GM19035 (cell line): ENCODE results near the gene PAX6.

ENCODE experiments used
- ATAC-seq: cut with Tn5 transposase; IDR thresholded peaks from one replicate; pipeline ENCODE4 v1.9.1; 2021; ENCODE audit not compliant: unreplicated experiment

The PAX6 gene

DNA sequence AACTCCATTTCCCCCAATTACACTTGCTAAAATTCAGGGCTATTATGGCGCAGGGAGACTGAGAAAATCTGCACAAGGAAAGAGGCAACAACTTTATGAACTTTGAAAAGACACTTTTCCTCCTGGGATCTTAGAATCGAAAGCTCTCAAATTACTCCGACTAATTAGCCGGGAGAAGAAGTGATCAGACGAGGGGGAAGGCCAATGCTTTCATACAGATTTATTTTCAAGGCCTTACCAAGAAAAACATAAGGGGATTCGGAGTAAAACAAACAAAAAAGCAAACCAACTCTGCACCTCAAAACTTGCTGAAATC, 1.6 kb downstream of the PAX6 start:
- ATAC-seq, result no peak

DNA sequence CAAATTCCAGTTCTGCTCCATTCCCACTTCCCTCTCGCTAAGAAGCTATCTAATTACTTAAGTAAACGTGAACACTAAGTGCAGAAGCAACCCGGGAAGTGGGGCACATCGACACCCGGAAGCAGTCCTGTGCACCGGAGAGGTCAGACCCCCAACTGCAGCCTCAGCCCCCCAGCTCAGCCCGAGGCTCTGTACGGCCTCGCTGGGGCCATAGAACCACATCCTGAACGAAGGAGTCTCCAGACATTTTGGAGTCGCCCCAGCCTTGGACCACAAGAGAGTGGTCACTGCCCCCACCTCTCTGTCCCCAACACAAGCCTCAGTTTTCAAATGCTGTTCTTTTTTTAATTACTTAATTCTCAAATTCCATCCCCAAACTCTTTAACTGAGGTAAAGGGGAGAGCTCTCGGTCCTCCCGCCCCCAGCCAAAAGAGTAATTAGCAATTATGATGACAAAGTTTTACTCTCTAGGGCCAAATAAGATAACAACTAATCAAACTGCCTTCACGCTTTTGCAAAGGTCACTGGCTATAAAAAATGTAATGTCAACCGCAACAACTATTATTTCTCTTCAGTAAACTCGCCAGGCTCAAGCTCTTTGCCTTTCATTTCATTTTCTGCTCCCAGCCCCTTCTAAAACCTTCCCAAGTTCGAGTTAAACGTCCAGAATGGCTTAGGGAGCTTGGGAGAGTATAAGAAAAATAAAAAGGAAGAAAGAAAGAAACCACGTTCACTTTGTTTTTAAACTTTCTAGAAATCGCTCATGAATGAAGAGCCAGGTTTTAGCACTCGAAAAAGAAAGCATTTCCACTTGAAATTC, 2.2 kb downstream of the PAX6 start:
- no peak for ATAC-seq

DNA sequence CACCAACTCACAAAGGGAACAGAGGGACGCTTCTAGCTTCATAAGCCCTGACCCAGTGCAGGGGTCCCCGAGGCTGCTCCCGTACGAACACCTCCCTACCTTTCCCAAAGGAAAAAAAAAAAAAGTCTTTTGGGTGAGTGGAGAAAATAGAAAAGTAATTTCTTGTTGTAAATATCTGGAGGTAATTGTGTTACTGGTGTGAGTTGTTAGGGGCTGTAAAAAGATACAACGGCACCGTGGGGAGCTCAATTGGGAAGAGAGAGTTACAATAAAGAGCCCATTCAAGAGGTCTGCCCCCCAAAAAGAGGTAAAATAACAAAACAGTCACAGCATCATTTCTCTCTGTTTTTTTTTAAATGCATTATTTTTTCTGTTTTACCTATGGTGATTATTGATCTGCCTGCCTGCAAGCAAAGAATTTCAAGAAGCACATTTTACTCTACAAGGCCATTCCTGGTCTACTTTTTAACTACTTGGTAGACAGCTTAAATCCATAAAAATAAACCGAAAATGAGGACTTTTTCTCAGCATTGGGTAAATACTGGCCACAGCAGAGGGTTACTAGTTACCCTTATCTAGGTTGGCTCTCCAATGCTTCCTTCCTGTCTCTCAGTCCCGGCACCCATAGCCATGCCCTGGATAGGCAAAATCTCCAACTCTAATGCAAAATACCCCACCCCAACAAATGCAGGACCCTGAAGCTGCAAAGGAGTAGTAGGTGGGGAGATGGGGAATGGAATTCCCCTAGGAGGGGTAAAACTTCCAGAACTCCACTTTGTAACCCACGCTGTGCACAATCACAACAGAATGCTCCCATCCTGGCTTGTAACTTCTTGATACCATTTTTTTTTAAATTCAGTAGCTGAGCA, 3.1 kb downstream of the PAX6 start:
- no peak for ATAC-seq

DNA sequence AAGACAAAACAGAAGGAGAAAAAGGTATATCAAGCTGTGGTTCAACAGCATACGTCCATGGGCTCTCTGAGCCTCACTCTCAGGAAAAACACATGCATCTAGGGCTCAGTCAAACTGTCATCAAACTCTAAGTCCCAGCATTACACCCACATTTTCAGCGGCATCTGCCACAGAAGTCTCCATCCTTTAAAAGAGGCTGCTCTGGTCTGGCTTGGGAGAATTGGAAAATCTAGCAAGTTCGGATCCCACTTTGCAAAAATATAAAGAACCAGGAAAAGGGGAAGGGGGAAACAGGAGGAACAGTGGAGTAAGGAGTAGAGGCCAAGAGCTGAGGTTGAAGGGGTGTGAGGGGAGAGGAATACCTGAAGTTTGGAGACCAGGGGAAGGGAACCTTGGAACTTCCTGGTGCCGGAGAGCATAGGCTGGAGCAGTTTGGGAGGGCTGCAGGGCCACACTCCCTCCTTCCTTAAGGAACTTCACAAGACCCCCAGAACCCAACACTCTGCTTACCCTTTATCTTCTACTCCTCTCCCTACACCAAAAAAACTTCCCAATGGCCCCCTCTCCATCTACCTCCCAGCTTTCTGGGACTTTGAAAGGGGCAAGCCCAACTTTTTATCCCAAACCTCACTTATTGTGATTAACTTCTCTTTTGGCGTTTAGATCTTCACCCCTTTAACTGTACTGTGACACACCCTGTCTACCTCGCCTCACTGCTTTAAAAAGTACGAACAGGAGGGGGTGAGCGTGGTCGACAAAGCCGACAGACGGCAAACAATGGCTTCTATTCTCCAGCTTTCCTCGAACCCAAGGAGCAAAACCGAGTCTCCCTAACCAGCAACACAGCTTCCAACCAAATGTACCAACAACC, 4.0 kb downstream of the PAX6 start:
- no peak for ATAC-seq

DNA sequence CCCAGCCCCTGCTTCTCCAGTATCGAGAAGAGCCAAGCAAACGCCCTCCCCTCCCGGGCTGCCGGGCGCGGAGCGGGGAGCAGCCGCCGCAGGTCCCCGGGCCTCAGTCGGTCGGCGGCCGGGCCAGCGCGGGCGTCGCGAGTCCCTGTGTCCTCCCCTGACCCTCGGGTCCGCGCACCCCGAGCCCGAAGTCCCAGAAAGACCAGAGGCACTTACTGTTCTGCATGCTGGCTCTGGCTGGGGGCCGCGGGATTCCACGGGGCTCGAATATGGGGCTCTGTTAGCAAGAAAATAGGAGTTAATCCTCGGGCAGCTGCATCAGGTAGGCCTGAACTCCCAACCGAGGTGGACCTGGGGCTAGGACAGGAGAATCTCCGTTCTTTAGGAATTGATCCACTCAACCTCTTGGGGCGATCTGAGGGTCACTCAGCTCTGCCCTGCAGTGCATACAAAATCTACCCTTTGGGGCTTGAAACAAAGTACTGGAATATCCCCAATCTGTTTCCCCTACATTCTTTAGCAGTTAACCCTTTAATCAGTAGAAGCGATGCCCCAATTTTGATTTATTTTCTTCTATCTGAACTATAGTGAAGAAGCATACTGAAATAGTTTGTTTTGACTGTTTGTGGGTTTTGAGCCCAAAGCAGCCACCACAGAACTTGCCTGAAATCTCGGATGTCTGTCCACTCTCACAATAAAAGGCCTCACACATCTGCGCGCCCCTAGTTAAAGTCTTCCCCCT, 4.8 kb downstream of the PAX6 start:
- ATAC-seq, result no peak

DNA sequence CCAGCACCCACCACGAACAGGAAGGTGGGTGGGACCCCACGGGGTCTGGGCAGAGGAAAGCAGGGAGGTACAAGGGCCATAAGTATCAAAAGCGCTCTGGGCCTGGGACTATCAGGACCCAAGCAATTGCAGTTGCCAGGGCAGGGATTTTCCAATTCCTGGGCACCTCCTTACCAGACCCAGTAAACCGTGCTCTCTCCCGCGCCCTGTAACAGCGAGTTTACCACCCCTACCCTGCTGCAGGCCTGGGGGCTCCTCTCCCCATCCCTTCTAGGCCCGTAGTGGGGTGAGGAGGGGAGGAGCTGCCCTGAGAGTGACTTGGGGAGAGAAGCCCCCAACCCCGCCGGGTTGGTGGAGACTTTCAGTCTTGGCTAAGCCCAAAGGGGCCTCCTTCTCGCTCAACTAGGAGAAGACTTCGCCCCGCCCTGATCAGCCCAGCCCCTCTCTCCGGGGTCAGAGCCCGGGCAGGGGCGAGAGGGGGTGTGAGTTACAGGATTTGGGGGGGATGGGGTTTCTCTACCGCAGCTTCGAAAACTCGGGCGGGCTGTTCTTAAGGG, 5.4 kb downstream of the PAX6 start:
- ATAC-seq, result no peak

DNA sequence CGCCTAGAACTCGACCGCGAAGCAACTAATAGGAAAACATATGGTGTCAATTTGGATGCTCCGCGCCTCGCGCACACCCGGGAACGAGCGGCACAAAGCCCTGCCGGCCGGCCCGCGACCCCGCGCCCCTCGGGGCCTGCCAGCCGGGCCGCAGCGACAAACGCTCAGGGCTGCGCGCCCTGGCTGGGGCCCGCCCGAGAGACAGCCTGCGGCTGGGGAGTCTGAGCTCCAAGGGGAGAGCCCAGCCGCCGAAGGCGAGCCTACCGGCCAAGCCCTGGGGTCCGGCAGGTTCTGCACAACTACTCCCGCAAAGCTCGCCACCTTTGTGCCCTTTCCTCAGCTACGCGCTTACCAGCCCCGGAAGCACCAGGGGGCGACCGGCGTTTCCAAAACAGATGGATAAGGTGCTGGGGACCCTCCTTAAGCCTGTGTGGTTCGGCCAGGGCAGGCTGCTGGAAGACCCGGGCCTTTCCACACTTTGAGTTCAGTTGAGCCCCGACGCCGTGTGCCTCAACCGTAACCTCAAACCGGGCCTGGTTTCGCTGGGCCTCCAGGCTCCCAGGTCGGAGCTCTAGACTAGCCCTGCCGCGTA, 6.0 kb downstream of the PAX6 start:
- ATAC-seq, result no peak

DNA sequence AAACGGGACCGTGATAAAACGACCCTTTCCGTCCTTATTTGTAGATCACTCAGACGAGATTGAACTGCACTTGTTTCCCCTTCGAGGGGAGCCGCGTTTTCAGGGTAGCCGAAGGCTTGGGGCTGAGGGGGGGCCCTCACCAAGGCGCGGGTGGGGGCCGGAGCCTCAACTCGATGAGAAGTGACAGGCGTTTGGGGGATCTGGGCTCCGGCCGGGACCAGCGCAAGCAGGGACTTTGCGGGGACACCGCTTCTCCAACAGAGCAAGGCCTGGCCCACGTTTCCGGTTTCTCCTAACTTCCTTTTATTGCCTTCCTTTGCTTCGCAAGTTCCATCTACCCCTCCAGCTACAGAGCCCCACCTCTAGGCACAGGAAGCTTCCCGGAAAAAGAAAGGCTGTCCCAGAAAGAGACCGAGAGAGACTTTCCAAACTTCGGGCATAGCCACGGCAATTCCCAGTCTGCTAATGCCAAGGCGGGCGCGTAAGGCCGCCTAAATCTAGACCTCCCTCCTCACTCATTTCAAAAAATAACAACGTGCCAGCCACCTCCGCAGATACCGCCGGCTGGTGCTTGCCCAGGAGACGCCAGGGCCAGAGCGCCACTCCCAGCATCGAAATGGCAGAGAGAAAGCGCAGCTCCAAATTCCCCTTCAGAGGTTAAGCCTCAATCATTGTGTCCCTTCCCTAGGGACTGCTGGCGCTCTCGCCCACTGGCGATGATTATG, 6.6 kb downstream of the PAX6 start:
- no peak for ATAC-seq

DNA sequence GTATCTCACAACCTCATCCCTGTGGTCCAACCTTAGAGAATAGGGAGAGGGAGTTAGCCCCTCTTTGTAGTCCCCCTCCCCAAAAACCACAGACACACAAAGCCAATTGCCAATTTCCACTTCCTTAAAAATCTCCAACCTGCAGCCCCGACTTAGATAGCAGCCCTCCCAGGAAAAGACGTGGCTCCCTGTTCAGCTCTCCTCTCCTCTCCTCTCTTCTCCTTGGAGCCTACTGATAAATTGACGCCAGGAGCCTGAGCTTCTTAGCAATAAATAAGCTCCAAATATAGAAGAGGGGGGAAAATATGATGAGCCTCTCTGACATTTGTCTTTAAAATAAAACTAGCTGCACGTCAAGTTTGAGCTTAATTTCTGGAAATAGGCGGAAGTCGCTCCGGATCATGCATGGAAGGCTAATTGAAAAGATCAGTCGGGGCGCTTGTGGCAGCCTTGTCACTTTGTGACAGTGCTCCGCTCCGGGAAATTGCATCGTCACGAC, 7.3 kb downstream of the PAX6 start:
- ATAC-seq, result no peak

DNA sequence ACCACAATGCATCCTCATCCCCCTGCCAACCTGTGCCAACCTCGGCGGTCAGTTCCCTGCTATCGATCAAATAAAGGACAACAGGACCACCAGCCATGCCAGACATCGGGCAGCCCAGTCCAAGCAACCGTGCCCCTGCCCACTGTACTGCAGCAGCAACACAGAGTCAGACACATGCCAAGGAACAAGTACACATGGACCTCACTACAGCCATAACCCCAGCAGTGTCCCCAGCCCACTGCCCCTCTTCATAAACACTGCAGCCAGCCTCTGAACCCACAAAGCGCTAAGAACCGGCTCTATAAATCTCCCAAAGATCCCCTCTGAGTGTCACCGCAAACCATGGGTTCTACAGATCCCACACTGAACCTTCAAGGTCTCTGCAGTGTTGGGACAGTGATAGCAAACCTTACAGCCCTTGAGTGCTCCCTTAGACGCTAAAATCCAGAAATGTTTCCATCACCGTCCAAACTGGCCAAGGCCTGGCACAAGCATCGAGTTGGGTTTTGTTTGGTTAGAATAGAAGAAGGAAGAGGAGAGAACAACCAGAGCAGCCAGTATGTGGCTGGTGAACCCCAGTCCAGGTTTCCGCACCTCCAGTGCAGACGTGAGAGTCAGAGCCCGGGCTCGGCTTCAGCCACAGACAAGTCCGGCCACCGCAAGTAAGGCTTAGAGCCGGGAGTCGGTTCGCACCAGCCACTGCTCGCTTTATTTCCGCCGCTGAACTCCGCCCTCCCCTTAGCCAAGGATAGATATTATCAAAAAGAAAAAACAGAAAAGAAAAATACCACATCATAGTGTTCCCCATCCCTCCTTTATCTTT, 7.9 kb downstream of the PAX6 start:
- no peak for ATAC-seq

DNA sequence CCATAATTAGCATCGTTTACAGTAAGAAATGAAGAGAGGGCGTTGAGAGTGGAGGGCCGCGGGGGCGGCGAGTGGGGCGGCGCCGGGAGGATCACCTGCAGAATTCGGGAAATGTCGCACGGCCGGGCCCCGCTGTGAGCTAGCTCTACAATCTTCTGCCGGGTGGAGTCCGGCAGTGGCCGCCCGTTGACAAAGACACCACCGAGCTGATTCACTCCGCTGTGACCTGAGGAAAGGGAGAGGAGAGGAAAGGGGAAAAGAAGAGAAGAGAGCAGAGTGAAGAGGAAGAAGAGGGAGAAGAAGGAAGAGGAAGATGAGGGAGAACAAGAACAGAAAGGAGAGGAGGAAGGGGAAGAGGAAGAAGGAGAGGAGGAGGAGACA, 8.5 kb downstream of the PAX6 start:
- ATAC-seq, result no peak

DNA sequence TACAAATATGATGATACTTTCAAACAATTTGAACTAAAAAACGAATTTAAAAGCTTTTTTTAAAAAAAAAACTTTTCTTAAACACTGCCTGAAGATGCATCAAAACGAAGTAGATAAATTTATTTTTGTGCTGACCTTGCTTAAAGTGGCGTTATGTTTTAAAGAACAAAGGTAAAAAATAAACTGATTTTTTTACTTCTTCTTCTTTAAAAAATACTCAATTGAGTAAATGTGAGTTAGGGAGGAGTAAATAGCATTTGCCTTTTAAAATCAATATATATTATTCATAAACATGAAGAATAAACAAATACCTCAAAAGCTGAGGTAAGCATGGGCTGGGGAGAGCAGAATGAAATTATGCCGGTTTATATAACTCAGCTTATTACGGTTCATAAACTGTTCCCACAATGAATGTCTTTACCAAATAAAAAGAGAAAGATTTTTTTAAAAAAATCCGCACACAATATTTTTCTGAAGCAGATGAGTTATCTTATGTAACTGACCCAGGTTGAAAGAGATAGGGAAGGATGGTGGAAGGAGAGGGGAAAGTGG, 9.0 kb downstream of the PAX6 start:
- no peak for ATAC-seq

DNA sequence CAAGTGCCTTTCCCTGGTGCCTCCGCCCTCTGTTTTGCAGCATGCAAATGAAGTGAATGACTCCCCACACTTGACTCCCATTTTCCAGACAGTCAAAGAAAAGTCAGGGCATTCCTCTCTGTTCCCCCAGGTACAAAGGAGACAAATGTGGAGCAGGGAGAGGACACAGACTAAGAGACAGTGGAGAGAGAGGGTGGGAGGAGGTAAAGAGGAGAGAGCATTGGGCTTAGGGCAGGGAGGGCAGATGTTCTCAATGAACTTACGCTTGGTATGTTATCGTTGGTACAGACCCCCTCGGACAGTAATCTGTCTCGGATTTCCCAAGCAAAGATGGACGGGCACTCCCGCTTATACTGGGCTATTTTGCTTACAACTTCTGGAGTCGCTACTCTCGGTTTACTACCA, 9.8 kb downstream of the PAX6 start:
- no peak for ATAC-seq

DNA sequence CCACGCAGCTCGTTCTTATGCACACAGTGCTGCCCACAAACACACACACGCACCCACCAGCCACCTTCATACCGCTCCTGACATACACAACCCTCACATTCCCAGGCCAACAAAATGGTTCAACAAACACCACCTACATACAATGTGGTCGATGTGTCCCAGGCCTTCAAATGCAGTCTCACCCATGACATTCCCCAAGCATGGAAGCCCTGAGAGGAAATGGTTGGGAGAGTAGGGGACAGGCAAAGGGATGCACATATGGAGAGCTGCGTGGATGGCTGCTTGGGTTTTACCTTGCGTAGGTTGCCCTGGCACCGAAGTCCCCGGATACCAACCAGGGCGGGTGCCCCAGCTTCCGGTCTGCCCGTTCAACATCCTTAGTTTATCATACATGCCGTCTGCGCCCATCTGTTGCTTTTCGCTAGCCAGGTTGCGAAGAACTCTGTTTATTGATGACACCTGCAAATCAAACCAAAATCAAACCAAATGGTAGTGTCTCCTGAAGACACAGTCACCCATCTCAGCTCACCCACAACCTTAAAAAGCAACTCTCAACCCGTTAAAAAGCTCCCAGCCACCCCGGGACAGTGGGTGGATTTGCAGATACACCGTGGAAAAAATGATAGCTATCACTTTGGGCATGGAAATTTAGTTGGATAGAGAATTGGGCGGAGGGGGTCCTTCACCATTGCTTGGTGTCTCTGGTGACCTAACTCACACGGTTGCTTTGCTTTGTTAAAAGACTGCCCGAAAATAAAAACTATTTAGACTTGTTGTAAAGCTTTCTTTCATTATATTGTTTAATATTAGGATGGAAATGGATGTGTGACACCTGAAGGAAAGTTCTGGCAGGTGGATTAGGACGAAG, 10.5 kb downstream of the PAX6 start:
- ATAC-seq, result no peak

DNA sequence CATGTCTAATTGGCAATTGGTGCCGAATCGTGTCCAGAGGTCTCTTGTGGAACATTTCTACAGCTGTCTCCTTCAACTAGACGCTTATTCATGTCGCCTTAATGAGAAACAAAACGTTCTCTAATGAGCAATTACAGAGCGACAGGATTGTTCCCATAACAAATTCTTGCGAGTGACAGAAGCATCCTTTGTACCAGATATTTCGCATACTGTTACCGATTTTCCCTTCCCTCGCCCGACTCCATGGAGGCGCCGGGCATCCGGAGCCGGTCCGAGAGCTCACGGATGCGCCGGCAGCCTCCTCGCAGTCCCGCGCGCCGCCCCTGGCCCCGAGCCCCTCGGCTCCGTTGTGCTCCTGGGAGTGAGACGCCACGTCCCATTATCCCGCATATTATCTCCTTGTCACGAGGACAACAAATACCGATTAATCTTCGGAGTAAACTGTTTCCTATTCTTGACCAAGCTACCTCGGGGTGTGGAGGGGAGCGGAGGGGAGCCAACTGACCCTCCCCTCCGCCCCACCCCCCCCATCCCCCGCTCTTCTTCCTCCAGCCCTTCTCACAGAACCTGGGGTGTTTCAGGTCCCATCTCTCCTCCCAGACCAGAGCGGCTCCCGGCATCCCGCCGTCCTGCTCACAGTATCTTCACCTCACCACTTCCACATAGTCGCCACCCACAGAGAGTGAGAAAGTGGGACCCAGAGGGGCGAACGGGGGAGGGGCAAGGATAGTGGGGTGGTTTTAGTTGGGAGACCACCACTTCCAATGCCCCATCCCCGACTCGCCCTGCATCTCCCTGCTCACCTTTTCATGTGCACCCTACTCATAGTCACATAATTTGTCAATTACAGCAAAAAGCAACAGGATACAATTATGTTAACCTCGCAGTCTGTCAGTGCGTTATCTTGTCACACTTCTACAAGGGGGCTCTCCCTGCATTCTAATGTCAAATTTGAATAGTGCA, 11.4 kb downstream of the PAX6 start:
- no peak for ATAC-seq
